T-helper 2 cell treated with Interferon-gamma antibody and Interleukin-4, amounts not matched to agents 5 μg/mL and 100 μg/mL, for 36 hours (primary cell): Measurements from ENCODE around the gene USE1.

ENCODE experiments used
- DNase-seq: peaks from one replicate; pipeline ENCODE4 v3.0.0; 2021; ENCODE audit warnings: low spot score
- H3K27ac Mint-ChIP-seq: one replicate; pipeline ENCODE4 v1.8.0; 2021; ENCODE audit warnings: mild to moderate bottlenecking, mixed read lengths
- H3K27me3 Mint-ChIP-seq: one replicate; pipeline ENCODE4 v1.8.0; 2021; ENCODE audit warnings: low read depth, mixed read lengths
- H3K36me3 Mint-ChIP-seq: one replicate; pipeline ENCODE4 v1.8.0; 2021; ENCODE audit warnings: low read depth, mixed read lengths
- H3K4me1 Mint-ChIP-seq: one replicate; pipeline ENCODE4 v1.8.0; 2021; ENCODE audit warnings: low read depth, mixed read lengths
- H3K4me3 Mint-ChIP-seq: one replicate; pipeline ENCODE4 v1.8.0; 2022; ENCODE audit warnings: mild to moderate bottlenecking, moderate library complexity, mixed read lengths
- H3K9me3 Mint-ChIP-seq: one replicate; pipeline ENCODE4 v1.8.0; 2021; ENCODE audit warnings: mixed read lengths

USE1 gene

GRCh38 chr19:17266589-17266974 is 51.4 kb downstream of the USE1 start:
- Mint-ChIP-seq H3K4me1 (peaks cover 14% of the 10 kb centered on the region), H3K4me3 (peak overlapping the region; percentile 90), H3K27me3 (peaks cover 2% of the 10 kb centered on the region), H3K9me3 (no peaks in the 10 kb centered on the region), H3K36me3 (peaks cover 8% of the 10 kb centered on the region), H3K27ac (peak overlapping the region; percentile 71)
- DNase-seq, result no peak

- Mint-ChIP-seq H3K27ac (peak within 1 kb of the TSS; percentile 71), H3K9me3 (no peaks in the 10 kb centered on the region), H3K27me3 (peaks cover 2% of the 10 kb centered on the region), H3K36me3 (peaks cover 8% of the 10 kb centered on the region), H3K4me3 (peak within 1 kb of the TSS; percentile 90), H3K4me1 (peaks cover 14% of the 10 kb centered on the region)
- peak; percentile 97 for DNase-seq
These were observed 52.0 kb downstream of the USE1 start, which contains the start of gene BABAM1 for GRCh38 chr19:17266975-17267788. TSS of gene BABAM1 (plus strand) at chr19:17267443. CDS start at chr19:17268807, 1,364 bp downstream.

DNA sequence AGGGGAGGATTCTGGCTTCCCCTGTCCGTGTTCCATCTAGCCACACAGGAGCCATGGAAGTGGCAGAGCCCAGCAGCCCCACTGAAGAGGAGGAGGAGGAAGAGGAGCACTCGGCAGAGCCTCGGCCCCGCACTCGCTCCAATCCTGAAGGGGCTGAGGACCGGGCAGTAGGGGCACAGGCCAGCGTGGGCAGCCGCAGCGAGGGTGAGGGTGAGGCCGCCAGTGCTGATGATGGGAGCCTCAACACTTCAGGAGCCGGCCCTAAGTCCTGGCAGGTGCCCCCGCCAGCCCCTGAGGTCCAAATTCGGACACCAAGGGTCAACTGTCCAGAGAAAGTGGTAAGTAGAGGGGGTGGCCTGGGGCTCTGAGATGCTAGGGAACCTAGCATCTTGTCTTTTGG is 53.6 kb downstream of the USE1 start:
- no peak for DNase-seq
- H3K27me3 Mint-ChIP-seq, result peaks cover 2% of the 10 kb centered on the region
- H3K4me1 Mint-ChIP-seq, result peaks cover 14% of the 10 kb centered on the region
- H3K9me3 Mint-ChIP-seq, result no peaks in the 10 kb centered on the region
- peaks cover 10% of the 10 kb centered on the region for H3K36me3 Mint-ChIP-seq
- peak overlapping the region; percentile 90 for H3K4me3 Mint-ChIP-seq
- no peak overlapping the region for H3K27ac Mint-ChIP-seq
